GM18858 (cell line): ENCODE measurements around the gene TSPAN1.

Experiments used
- ATAC-seq: cut with Tn5 transposase; IDR thresholded peaks from one replicate; pipeline ENCODE4 v1.9.1; 2021; ENCODE audit not compliant: unreplicated experiment

The TSPAN1 gene

GRCh38 chr1:46186076-46186475 is 11.2 kb downstream of the TSPAN1 start:
- ATAC-seq, result no peak

GRCh38 chr1:46187106-46187869 is 12.4 kb downstream of the TSPAN1 start:
- no peak for ATAC-seq

- ATAC-seq, result no peak
Measured at GRCh38 chr1:46188295-46189030, 13.6 kb downstream of the TSPAN1 start.

GRCh38 chr1:46190539-46190938 is 15.7 kb downstream of the TSPAN1 start:
- ATAC-seq, result no peak

- ATAC-seq, result no peak
Measured at GRCh38 chr1:46191033-46191701, 16.3 kb downstream of the TSPAN1 start.

GRCh38 chr1:46192171-46192570 is 17.3 kb downstream of the TSPAN1 start:
- ATAC-seq, result no peak

- no peak for ATAC-seq
Measured at GRCh38 chr1:46193285-46193684, 18.4 kb downstream of the TSPAN1 start.

- no peak for ATAC-seq
Measured at GRCh38 chr1:46193984-46194570, 19.2 kb downstream of the TSPAN1 start.

- ATAC-seq, result no peak
Measured at GRCh38 chr1:46194641-46195193, 19.8 kb downstream of the TSPAN1 start.

GRCh38 chr1:46196609-46197008 is 21.7 kb downstream of the TSPAN1 start:
- ATAC-seq, result no peak

GRCh38 chr1:46197560-46197963 is 22.7 kb downstream of the TSPAN1 start:
- ATAC-seq, result no peak

- peak; percentile 77 for ATAC-seq
Measured at GRCh38 chr1:46197964-46198811, 23.3 kb downstream of the TSPAN1 start, which contains the start of gene POMGNT1. TSS of gene POMGNT1 (minus strand) at chr1:46198434. CDS start at chr1:46197821, 613 bp downstream.

GRCh38 chr1:46199233-46199749 is 24.4 kb downstream of the TSPAN1 start:
- no peak for ATAC-seq

GRCh38 chr1:46203738-46204405 is 29.0 kb downstream of the TSPAN1 start:
- no peak for ATAC-seq

- no peak for ATAC-seq
Measured at GRCh38 chr1:46204406-46204742, 29.5 kb downstream of the TSPAN1 start.

GRCh38 chr1:46205141-46205540 is 30.3 kb downstream of the TSPAN1 start:
- no peak for ATAC-seq

GRCh38 chr1:46205791-46206190 is 30.9 kb downstream of the TSPAN1 start:
- ATAC-seq, result no peak

GRCh38 chr1:46206399-46206798 is 31.5 kb downstream of the TSPAN1 start:
- no peak for ATAC-seq

GRCh38 chr1:46210561-46210960 is 35.7 kb downstream of the TSPAN1 start:
- no peak for ATAC-seq
